Gastroesophageal sphincter (tissue), 3 donors: ENCODE data around the gene KLHL21.

Source experiments
- EP300 ChIP-seq: sonication (generic); formaldehyde crosslinking; IDR thresholded peaks from one replicate; pipeline ENCODE4 v1.6.1; 2017; ENCODE audit warnings: antibody characterized with exemption, mild to moderate bottlenecking
- POLR2A ChIP-seq, 2 donors: fragments of 450-650 bp; IDR thresholded peaks; one replicate each; pipeline ENCODE4 v1.6.1; 2017; ENCODE audit warnings: antibody characterized with exemption in 2 of 2, mild to moderate bottlenecking in 2 of 2, moderate library complexity in 1 of 2
- POLR2AphosphoS5 ChIP-seq: sonication (generic); formaldehyde crosslinking; IDR thresholded peaks from one replicate; pipeline ENCODE4 v1.6.1; 2017; ENCODE audit warnings: antibody characterized with exemption
- TF ChIP-seq, protein P1 (sequence below), 4 experiments: fragments of 200-600 bp in 2 of 4; fragments of 450-650 bp in 2 of 4; sonication (generic) in 1 of 4; IDR thresholded peaks; one replicate each; pipeline ENCODE4 v1.5.1; 2017 to 2019; ENCODE audit warnings: antibody characterized with exemption in 4 of 4, mild to moderate bottlenecking in 2 of 4, moderate library complexity in 2 of 4

DNA sequence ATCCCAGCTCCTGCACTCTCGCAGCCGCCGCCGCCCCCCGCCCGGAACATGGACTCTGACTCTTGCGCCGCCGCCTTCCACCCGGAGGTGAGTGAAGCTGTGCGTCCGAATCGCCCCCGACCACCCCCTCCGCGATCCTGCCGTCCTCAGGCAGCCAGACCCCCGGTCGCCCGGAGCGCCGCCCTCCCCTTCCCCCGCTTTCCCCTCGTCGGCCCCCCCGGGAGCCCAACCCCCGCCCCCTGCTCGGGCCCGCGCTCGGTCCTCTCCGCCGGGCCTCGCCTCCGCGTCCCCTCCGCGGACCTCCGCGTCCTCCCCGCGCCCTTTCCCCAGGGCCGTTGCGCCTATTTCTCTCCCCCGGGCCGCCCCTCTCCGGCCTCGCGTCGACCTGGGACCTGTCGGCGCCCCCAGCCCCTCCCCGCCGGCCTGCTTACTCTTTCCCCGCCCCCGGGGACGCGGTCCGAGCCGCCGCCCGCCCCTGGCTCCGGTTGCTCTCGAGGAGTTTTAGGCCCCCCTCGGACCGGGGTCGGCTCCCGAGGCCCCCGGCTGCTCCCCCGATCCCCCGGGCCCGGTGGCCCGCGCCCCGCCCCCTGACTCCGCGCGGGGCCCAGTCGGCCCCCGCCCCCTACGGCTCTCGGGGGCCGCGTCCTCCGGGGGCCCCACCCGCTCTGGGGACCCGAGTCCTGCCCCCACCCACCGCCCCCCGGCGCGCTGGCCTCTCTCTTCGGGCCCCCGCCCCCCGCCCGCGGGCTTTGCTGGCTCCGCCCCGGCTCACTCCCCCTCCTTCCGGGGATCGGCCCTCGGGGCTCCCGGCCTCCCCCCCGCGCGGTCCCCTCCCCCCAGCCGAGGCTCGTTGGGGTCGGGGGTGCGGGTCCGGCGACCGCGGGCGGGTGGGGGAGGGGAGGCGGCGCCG lies 11.6 kb upstream of the KLHL21 start:
- TF ChIP-seq, protein P1, sequence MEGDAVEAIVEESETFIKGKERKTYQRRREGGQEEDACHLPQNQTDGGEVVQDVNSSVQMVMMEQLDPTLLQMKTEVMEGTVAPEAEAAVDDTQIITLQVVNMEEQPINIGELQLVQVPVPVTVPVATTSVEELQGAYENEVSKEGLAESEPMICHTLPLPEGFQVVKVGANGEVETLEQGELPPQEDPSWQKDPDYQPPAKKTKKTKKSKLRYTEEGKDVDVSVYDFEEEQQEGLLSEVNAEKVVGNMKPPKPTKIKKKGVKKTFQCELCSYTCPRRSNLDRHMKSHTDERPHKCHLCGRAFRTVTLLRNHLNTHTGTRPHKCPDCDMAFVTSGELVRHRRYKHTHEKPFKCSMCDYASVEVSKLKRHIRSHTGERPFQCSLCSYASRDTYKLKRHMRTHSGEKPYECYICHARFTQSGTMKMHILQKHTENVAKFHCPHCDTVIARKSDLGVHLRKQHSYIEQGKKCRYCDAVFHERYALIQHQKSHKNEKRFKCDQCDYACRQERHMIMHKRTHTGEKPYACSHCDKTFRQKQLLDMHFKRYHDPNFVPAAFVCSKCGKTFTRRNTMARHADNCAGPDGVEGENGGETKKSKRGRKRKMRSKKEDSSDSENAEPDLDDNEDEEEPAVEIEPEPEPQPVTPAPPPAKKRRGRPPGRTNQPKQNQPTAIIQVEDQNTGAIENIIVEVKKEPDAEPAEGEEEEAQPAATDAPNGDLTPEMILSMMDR (IDR thresholded peaks at IDR 0.05), result no peak
- TF ChIP-seq POLR2AphosphoS5, result no peak
- no peak for TF ChIP-seq POLR2A (IDR thresholded peaks at IDR 0.05)
- no peak for TF ChIP-seq EP300
